Ascending aorta (tissue), 2 donors: ENCODE data around the gene TAGLN3. TPM values are rescaled to one million over a fixed set of nuclear protein-coding genes. Genes with fewer than 3 reads are reported as not detected.

Source experiments
- DNase-seq, 2 donors: peaks; one replicate each; pipeline ENCODE4 v3.0.0-alpha.2; 2019; ENCODE audit warnings: low spot score in 2 of 2
- H3K27ac ChIP-seq, 2 donors: fragments of 200-600 bp; sonication (generic); one replicate each; pipeline ENCODE4 v1.5.1; 2016 to 2017; ENCODE audit warnings: mild to moderate bottlenecking in 1 of 2
- H3K27me3 ChIP-seq: fragments of 200-600 bp; sonication (generic); one replicate; pipeline ENCODE4 v1.5.1; 2017
- H3K36me3 ChIP-seq, 2 donors: fragments of 200-600 bp; sonication (generic); one replicate each; pipeline ENCODE4 v1.5.1; 2016
- H3K4me1 ChIP-seq, 2 donors: fragments of 200-600 bp; sonication (generic); one replicate each; pipeline ENCODE4 v1.5.1; 2016 to 2017; ENCODE audit warnings: mild to moderate bottlenecking in 1 of 2
- H3K4me3 ChIP-seq, 2 donors: fragments of 200-600 bp; sonication (generic); one replicate each; pipeline ENCODE4 v1.5.1; 2016 to 2017; ENCODE audit warnings: mild to moderate bottlenecking in 1 of 2
- H3K9me3 ChIP-seq, 2 donors: fragments of 200-600 bp; sonication (generic); one replicate each; pipeline ENCODE4 v1.5.1; 2016
- intact Hi-C: fragments of 100-400 bp; cut with DNase I; formaldehyde crosslinking; loops from one replicate; pipeline ENCODE4 v1.15.1; 2023
- total RNA-seq: library from RNA; depleted of rRNA; stranded (reverse); fragments of >200 nt; gene quantifications from one replicate; pipeline ENCODE4 v1.1.0, GENCODE V29; 2016
- TF ChIP-seq, protein P1 (sequence below), 3 experiments: fragments of 200-600 bp in 2 of 3; fragments of 450-650 bp in 1 of 3; sonication (generic) in 2 of 3; IDR thresholded peaks; one replicate each; pipeline ENCODE4 v1.5.1; 2016 to 2019; ENCODE audit warnings: antibody characterized with exemption in 3 of 3, mild to moderate bottlenecking in 1 of 3, moderate library complexity in 1 of 3

Gene TAGLN3
- total RNA-seq, 1 donor from 2014 or later, result not detected

- TF ChIP-seq, protein P1, sequence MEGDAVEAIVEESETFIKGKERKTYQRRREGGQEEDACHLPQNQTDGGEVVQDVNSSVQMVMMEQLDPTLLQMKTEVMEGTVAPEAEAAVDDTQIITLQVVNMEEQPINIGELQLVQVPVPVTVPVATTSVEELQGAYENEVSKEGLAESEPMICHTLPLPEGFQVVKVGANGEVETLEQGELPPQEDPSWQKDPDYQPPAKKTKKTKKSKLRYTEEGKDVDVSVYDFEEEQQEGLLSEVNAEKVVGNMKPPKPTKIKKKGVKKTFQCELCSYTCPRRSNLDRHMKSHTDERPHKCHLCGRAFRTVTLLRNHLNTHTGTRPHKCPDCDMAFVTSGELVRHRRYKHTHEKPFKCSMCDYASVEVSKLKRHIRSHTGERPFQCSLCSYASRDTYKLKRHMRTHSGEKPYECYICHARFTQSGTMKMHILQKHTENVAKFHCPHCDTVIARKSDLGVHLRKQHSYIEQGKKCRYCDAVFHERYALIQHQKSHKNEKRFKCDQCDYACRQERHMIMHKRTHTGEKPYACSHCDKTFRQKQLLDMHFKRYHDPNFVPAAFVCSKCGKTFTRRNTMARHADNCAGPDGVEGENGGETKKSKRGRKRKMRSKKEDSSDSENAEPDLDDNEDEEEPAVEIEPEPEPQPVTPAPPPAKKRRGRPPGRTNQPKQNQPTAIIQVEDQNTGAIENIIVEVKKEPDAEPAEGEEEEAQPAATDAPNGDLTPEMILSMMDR (IDR thresholded peaks at IDR 0.05), result no peak
Measured at GRCh38 chr3:112000966-112001365, 2.2 kb downstream of the TAGLN3 start.

DNA sequence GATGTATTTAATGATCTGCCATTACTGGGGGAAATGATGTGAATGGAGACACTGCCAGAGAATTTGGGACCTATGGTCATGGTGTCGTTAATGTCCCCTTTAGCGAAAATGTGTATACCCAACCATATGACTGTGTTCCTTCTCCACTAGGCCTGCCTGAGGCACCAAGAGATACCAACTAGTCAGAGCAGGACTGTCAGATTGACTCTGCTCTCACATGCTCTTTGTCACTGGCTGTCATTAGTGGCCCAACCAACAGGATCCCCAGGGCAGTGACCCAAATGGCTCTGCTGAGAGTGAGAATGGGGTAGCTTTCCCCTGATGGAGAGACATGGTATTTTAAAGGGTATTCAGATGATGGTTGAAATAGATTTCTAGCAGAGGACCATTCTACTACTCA, 2.8 kb downstream of the TAGLN3 start:
- no peak overlapping the region for H3K4me3 ChIP-seq
- H3K27ac ChIP-seq, result no peak overlapping the region
- no peaks in the 10 kb centered on the region for H3K9me3 ChIP-seq
- no peaks in the 10 kb centered on the region for H3K36me3 ChIP-seq
- no peaks in the 10 kb centered on the region for H3K27me3 ChIP-seq
- TF ChIP-seq, protein P1 (IDR thresholded peaks at IDR 0.05), result no peak
- no peak for DNase-seq
- peaks cover 0 to 5% of the 10 kb centered on the region in 2 donors for H3K4me1 ChIP-seq
- intact Hi-C loops, result no loop called here

More at GRCh38 chr3:112000966-112001365, 2.2 kb downstream of the TAGLN3 start:
- Histone ChIP-seq H3K27me3 (no peaks in the 10 kb centered on the region), H3K4me1 (peaks cover 0 to 5% of the 10 kb centered on the region in 2 donors), H3K9me3 (no peaks in the 10 kb centered on the region), H3K27ac (no peak overlapping the region), H3K4me3 (no peak overlapping the region), H3K36me3 (no peaks in the 10 kb centered on the region)
- intact Hi-C loops, result no loop called here
- DNase-seq, result no peak

DNA sequence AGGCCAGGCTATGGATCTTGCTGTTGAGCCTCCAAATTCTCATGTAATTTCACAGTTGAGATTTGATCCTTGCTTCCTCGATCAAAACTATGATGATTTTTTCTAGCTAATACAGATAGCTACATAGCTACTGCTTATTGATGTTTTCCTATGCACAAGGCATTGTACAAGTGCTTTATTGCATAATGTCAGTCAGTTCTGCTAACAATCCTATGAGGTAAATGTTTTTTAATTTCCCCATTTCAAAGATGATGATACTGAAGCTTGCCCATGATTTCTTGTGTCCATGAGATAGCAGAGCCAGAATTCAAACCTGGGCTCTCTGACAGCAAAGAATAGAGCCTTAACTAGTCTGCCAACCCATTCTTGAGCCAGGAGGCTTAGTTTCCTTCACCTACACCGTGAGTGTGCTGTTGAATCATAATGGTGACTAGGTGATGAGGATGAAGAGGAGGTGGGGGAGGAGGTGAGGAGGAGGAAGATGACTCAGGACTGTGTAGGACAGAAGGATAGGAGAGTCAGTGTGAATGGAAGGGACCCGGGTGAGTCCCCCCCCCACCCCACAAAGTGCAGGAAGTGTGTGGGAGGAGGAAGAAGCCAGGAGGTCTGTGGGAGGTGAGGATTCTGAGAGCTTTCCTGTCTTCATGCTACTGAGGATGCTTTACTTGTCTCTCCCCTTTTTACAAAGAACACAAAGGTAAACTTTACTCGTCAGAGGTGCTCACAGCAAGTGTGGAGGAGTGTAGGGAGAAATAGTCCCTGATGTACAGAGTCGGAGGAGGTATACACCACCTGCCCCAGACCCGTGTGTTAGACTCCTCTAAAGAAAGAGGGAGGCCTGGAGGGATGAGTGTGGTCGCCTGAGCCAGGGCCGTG, 3.6 kb downstream of the TAGLN3 start:
- no peaks in the 10 kb centered on the region for H3K36me3 ChIP-seq
- no peak overlapping the region for H3K4me3 ChIP-seq
- peaks cover 0 to 5% of the 10 kb centered on the region in 2 donors for H3K4me1 ChIP-seq
- no peak overlapping the region for H3K27ac ChIP-seq
- H3K9me3 ChIP-seq, result no peaks in the 10 kb centered on the region
- H3K27me3 ChIP-seq, result no peaks in the 10 kb centered on the region
- intact Hi-C loops, result no loop called here
- TF ChIP-seq, protein P1 (IDR thresholded peaks at IDR 0.05), result no peak
- DNase-seq, result no peak

DNA sequence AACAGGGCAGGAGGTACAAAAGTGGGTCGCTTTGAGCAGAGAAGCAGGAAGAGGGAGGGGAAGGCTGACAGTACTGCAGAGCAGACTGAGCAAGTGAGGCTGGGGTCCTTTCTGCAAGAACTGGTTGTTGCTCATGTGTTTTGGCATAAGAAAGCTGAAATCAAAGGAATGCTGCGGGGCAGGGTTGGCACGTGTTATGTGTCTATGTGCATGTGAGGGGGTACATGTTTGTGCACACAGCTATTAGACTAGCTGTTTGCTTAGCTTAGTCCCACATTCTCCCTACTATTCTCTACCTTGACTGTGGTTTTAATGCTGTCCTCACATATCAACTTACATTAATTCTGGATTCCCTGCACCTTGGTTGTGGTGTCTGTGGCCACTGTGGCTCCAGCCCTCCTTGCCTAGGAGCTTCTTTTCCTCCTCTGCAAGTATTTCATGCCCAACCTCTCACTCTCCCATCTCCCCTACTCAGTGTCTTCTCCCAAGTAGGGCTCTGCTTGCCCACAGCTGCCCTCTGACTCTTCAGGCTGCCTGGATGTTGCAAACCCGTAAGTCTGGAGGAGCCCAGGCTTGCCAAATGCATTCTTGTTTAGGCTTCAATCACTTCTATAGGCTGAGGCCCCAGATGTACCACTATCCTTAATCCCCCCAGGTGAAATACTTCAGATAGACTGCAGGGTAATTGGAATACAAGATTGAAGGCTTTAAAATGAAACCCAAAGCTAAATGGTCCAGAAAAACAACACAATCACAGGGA, 4.8 kb downstream of the TAGLN3 start:
- no peak overlapping the region for H3K27ac ChIP-seq
- H3K4me3 ChIP-seq, result no peak overlapping the region
- TF ChIP-seq, protein P1 (IDR thresholded peaks at IDR 0.05), result no peak
- no peaks in the 10 kb centered on the region for H3K9me3 ChIP-seq
- no peak for DNase-seq
- intact Hi-C loops, result no loop called here
- H3K36me3 ChIP-seq, result no peaks in the 10 kb centered on the region
- peaks cover 0 to 9% of the 10 kb centered on the region in 2 donors for H3K4me1 ChIP-seq
- H3K27me3 ChIP-seq, result no peaks in the 10 kb centered on the region

DNA sequence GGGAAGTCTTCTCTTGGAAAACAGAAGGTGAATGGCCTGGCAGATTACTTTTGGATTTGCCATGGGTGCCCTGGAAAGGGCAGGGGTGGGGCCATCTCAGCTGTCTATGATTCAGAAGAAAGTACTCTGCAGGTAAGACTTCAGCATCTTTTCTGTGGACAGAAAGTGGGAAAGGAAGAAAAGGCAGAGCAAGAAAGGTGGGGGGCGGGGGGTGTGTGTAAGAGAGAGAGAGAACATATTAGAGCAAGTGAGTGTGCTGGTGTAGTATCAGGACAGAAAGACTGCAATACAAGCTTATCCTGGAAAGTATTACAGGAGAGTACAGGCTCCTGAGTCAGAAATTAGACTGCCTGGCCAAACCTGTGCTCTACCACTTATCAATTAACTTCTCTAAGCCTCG, 5.5 kb downstream of the TAGLN3 start:
- Histone ChIP-seq H3K36me3 (no peaks in the 10 kb centered on the region), H3K27ac (no peak overlapping the region), H3K4me3 (no peak overlapping the region), H3K9me3 (no peaks in the 10 kb centered on the region), H3K4me1 (peaks cover 0 to 7% of the 10 kb centered on the region in 2 donors), H3K27me3 (no peaks in the 10 kb centered on the region)
- TF ChIP-seq, protein P1 (IDR thresholded peaks at IDR 0.05), result no peak
- intact Hi-C loops, result no loop called here
- DNase-seq, result no peak
